Lower leg skin (tissue), 4 donors: ENCODE data around the gene SORCS2. TPM values are rescaled to one million over a fixed set of nuclear protein-coding genes. Genes with fewer than 3 reads are reported as not detected.

Experiments used
- DNase-seq, 2 donors: peaks; one replicate each; pipeline ENCODE4 v3.0.0-alpha.2; 2019; ENCODE audit warnings: low spot score in 2 of 2
- H3K4me3 ChIP-seq: fragments of 200-600 bp; sonication (generic); 2 replicates; pipeline ENCODE4 v1.5.1; 2017; ENCODE audit warnings: mild to moderate bottlenecking, low read depth; ENCODE audit not compliant: poor library complexity, severe bottlenecking
- POLR2A ChIP-seq, 2 donors: fragments of 450-650 bp; IDR thresholded peaks; one replicate each; pipeline ENCODE4 v1.6.1; 2016 to 2017; ENCODE audit warnings: antibody characterized with exemption in 2 of 2, mild to moderate bottlenecking in 1 of 2, moderate library complexity in 1 of 2
- WGBS, 2 donors: methylation state at CpG; one replicate each; pipeline ENCODE4 v1.1.5; 2018; 5-methylcytosine and 5-hydroxymethylcytosine counted together
- intact Hi-C: fragments of 100-400 bp; cut with DNase I; formaldehyde crosslinking; loops from one replicate; pipeline ENCODE4 v1.15.0; 2023; ENCODE audit warnings: low total_unique reads
- total RNA-seq, 4 donors: library from RNA; depleted of rRNA; stranded (reverse); fragments of >200 nt; gene quantifications; one replicate each; pipeline ENCODE4 v1.1.0, GENCODE V29; 2016
- TF ChIP-seq, protein P1 (sequence below), 3 donors: fragments of 450-650 bp; IDR thresholded peaks; one replicate each; pipeline ENCODE4 v1.5.1; 2016; ENCODE audit warnings: antibody characterized with exemption in 3 of 3, mild to moderate bottlenecking in 3 of 3, moderate library complexity in 2 of 3

The SORCS2 gene
- total RNA-seq, 4 donors from 2014 or later, result 1.1 to 6.4 (median 1.5) TPM

DNA sequence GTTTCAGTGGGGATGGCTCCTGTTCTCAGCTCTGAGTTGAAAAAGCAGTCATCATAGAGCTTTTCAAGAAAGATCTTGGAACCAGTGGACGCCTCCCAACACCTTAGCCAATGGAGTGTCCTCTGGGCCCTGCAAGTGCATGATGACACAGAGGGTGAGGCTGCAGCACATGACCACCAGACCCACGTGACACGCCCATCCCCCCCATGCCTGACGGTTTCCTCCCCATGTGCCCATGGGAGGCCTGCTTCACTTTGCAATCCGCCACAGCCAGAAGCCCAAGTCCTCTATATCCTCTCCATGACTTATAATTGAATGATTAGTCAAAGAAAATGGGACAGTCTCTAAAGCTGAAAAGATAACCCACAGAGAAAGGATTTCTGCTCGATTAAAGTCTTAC is 560.3 kb downstream of the SORCS2 start:
- intact Hi-C loops, result no loop called here
- no peak for DNase-seq
- TF ChIP-seq, protein P1, sequence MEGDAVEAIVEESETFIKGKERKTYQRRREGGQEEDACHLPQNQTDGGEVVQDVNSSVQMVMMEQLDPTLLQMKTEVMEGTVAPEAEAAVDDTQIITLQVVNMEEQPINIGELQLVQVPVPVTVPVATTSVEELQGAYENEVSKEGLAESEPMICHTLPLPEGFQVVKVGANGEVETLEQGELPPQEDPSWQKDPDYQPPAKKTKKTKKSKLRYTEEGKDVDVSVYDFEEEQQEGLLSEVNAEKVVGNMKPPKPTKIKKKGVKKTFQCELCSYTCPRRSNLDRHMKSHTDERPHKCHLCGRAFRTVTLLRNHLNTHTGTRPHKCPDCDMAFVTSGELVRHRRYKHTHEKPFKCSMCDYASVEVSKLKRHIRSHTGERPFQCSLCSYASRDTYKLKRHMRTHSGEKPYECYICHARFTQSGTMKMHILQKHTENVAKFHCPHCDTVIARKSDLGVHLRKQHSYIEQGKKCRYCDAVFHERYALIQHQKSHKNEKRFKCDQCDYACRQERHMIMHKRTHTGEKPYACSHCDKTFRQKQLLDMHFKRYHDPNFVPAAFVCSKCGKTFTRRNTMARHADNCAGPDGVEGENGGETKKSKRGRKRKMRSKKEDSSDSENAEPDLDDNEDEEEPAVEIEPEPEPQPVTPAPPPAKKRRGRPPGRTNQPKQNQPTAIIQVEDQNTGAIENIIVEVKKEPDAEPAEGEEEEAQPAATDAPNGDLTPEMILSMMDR (IDR thresholded peaks at IDR 0.05), result no peak
- TF ChIP-seq POLR2A (IDR thresholded peaks at IDR 0.05), result no peak
- 89 to 92% methylated on average over 6 of the region's 6 CpGs for WGBS, 2 donors
- H3K4me3 ChIP-seq, result no peak overlapping the region

DNA sequence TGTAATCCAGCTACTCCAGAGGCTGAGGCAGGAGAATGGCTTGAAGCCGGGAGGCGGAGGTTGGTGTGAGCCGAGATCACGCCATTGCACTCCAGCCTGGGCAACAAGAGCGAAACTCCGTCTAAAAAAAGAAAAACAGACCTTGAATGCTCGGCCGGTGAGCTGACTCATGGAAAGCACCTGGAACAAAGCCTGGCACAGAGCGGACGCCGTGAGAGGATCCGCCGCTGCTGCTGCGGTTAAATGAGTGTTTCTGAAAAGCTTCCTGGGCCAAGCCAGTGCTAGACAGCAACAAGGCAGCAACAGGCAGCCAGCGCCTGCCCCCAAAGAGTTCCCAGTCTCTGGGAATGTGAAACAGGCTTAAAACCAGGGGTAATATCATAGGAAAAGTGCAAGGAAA is 560.9 kb downstream of the SORCS2 start:
- no peak overlapping the region for H3K4me3 ChIP-seq
- WGBS, 2 donors, result 47 to 70% methylated on average over 15 of the region's 15 CpGs
- TF ChIP-seq POLR2A (IDR thresholded peaks at IDR 0.05), result no peak
- TF ChIP-seq, protein P1 (IDR thresholded peaks at IDR 0.05), result no peak
- DNase-seq, result no peak
- intact Hi-C loops, result no loop called here

DNA sequence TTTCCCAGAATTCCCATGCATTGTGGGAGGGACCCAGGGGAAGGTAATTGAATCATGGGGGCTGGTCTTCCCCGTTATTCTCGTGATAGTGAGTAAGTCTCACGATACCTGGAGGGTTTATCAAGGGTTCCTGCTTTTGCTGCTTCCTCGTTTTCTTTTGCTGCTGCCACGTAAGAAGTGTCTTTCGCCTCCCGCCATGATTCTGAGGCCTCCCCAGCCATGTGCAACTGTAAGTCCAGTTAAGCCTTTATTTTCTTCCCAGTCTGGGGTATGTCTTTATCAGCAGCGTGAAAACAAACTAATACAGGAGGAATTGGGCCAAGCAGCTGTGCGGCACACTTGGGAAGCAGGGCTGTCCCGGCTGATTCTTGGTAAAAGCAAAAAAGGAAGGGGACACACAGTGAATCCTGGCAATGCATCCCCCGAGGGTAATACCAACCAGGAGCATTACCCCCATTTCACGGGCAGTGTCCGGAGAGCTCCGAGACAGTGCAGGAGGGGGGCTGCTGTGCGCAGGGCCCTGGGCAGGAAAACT is 561.7 kb downstream of the SORCS2 start:
- 86 to 88% methylated on average over 15 of the region's 15 CpGs for WGBS, 2 donors

DNA sequence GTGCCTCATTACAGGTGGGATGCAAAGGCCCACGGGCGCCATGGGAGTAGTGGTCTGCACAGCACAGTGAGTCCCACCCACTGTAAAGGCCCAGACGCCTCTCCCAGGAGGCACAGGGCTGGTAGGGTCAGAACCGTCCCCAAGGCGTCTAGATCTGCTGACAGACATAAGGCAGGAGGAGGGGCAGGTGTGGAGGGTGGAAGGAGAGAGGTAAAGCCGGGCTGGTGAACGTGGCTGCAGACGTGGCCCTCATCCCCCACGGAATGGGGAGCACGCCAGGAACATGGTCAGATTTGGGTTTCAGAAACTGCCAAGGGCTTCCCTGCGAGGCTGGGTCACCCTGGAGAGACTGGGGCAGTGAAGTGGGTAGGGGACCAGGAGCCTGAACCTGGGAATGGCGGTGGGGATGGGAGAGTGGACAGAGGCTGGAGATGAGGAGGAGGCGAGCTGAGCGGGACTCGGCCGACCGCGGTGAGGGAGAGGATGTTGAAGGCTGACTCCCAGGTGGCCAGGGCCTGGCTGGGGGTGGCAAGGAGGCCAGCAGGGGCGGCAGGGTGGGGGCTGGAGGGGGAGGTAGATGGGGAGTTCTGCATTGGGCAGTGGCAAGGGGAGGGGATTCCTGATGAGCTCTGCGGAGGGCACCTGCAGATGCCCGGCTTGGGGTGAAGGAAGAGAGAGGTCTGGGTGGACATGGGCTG is 562.4 kb downstream of the SORCS2 start:
- no peak for DNase-seq
- TF ChIP-seq, protein P1 (IDR thresholded peaks at IDR 0.05), result no peak
- TF ChIP-seq POLR2A (IDR thresholded peaks at IDR 0.05), result no peak
- 88 to 95% methylated on average over 21 of the region's 21 CpGs for WGBS, 2 donors
- no peak overlapping the region for H3K4me3 ChIP-seq
- intact Hi-C loops, result no loop called here

More for the DNA sequence above, 561.7 kb downstream of the SORCS2 start:
- no peak overlapping the region for H3K4me3 ChIP-seq
- TF ChIP-seq, protein P1 (IDR thresholded peaks at IDR 0.05), result no peak
- TF ChIP-seq POLR2A (IDR thresholded peaks at IDR 0.05), result no peak
- intact Hi-C loops, result no loop called here
- DNase-seq, result no peak

DNA sequence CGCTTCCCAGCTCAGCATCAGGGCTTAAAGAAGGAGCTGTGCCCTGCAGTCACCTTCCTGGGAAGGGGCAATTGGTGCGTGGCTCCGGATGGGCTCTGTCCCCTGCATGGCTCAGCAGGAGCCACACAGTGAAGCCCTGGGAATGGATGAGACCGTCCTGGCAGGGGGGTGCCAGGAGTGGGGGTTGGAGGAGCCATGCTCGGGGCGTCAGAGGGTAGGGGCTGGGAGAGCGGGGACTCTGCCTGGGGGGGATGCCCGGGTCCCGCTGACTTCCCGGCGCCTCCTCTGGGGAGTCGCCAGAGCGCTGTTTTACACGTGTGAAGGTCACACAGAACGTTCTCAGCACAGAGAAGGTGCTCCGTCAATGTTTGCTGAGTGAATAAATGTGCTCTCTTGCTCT is 563.2 kb downstream of the SORCS2 start:
- TF ChIP-seq POLR2A (IDR thresholded peaks at IDR 0.05), result no peak
- TF ChIP-seq, protein P1 (IDR thresholded peaks at IDR 0.05), result no peak
- intact Hi-C loops, result no loop called here
- H3K4me3 ChIP-seq, result no peak overlapping the region
- WGBS, 2 donors, result 83 to 88% methylated on average over 12 to 16 of the region's 16 CpGs
- DNase-seq, result no peak
